Parathyroid adenoma (tissue), 2 donors: ENCODE measurements around the gene PBXIP1.

Experiments used
- H2AFZ ChIP-seq: fragments of 300-600 bp; sonication (generic); one replicate; pipeline ENCODE4 v1.7.0; 2017; ENCODE audit warnings: antibody characterized with exemption, mild to moderate bottlenecking
- H3K27ac ChIP-seq: fragments of 300-600 bp; sonication (generic); one replicate; pipeline ENCODE4 v1.7.0; 2017
- H3K27me3 ChIP-seq: fragments of 300-600 bp; sonication (generic); one replicate; pipeline ENCODE4 v1.7.0; 2017; ENCODE audit warnings: low read length; ENCODE audit not compliant: control insufficient read depth, insufficient read depth
- H3K36me3 ChIP-seq: fragments of 300-600 bp; sonication (generic); one replicate; pipeline ENCODE4 v1.7.0; 2017; ENCODE audit warnings: low read length; ENCODE audit not compliant: control insufficient read depth, insufficient read depth
- H3K4me1 ChIP-seq: fragments of 300-600 bp; sonication (generic); one replicate; pipeline ENCODE4 v1.7.0; 2017; ENCODE audit warnings: control low read depth
- H3K4me2 ChIP-seq: fragments of 300-600 bp; sonication (generic); one replicate; pipeline ENCODE4 v1.7.0; 2017; ENCODE audit warnings: low read length
- H3K4me3 ChIP-seq: fragments of 300-600 bp; sonication (generic); one replicate; pipeline ENCODE4 v1.7.0; 2017; ENCODE audit warnings: low read depth, low read length
- H3K79me2 ChIP-seq: fragments of 300-600 bp; sonication (generic); one replicate; pipeline ENCODE4 v1.7.0; 2017; ENCODE audit warnings: control low read depth
- H3K9ac ChIP-seq: fragments of 300-600 bp; sonication (generic); one replicate; pipeline ENCODE4 v1.7.0; 2017; ENCODE audit warnings: mild to moderate bottlenecking
- H3K9me3 ChIP-seq: fragments of 300-600 bp; sonication (generic); one replicate; pipeline ENCODE4 v1.7.0; 2017; ENCODE audit warnings: low read length; ENCODE audit not compliant: control insufficient read depth
- CTCF ChIP-seq: fragments of 300-600 bp; sonication (generic); IDR thresholded peaks from one replicate; pipeline ENCODE4 v1.7.0; 2017; ENCODE audit warnings: antibody characterized with exemption, mild to moderate bottlenecking
- donor health status: primary hyperparathyroidism.

PBXIP1 gene

GRCh38 chr1:154958036-154958435 is 2.1 kb upstream of the PBXIP1 start:
- TF ChIP-seq CTCF = no peak
- H3K9ac ChIP-seq = no peak overlapping the region
- H2AFZ ChIP-seq = no peak overlapping the region
- no peak overlapping the region for H3K4me3 ChIP-seq
- H3K27me3 ChIP-seq = no peaks in the 10 kb centered on the region
- H3K9me3 ChIP-seq = no peaks in the 10 kb centered on the region
- H3K4me1 ChIP-seq = peaks cover 17% of the 10 kb centered on the region
- H3K36me3 ChIP-seq = no peaks in the 10 kb centered on the region
- no peaks in the 10 kb centered on the region for H3K79me2 ChIP-seq
- no peak overlapping the region for H3K27ac ChIP-seq
- H3K4me2 ChIP-seq = no peak overlapping the region

- no peak for TF ChIP-seq CTCF
- Histone ChIP-seq H3K4me3 (no peak overlapping the region), H3K9me3 (no peaks in the 10 kb centered on the region), H3K27me3 (no peaks in the 10 kb centered on the region), H3K9ac (no peak overlapping the region), H3K79me2 (no peaks in the 10 kb centered on the region), H2AFZ (no peak overlapping the region), H3K4me1 (peaks cover 17% of the 10 kb centered on the region), H3K4me2 (no peak overlapping the region), H3K36me3 (no peaks in the 10 kb centered on the region), H3K27ac (no peak overlapping the region)
Measured at GRCh38 chr1:154957091-154957657, 1.3 kb upstream of the PBXIP1 start.

- H2AFZ ChIP-seq = no peak overlapping the region
- TF ChIP-seq CTCF = no peak
- peaks cover 17% of the 10 kb centered on the region for H3K4me1 ChIP-seq
- H3K36me3 ChIP-seq = no peaks in the 10 kb centered on the region
- H3K27ac ChIP-seq = no peak overlapping the region
- peak overlapping the region; percentile 85 for H3K4me2 ChIP-seq
- H3K27me3 ChIP-seq = no peaks in the 10 kb centered on the region
- peak overlapping the region; percentile 85 for H3K4me3 ChIP-seq
- no peak overlapping the region for H3K9ac ChIP-seq
- H3K79me2 ChIP-seq = no peaks in the 10 kb centered on the region
- no peaks in the 10 kb centered on the region for H3K9me3 ChIP-seq
Measured at GRCh38 chr1:154956544-154956941, 644 bp upstream of the PBXIP1 start.

- Histone ChIP-seq H3K36me3 (no peaks in the 10 kb centered on the region), H3K4me1 (peaks cover 13% of the 10 kb centered on the region), H3K27me3 (no peaks in the 10 kb centered on the region), H3K9me3 (no peaks in the 10 kb centered on the region), H3K27ac (peak overlapping the region; percentile 56), H3K4me2 (peak overlapping the region; percentile 85), H3K79me2 (no peaks in the 10 kb centered on the region), H3K4me3 (peak overlapping the region; percentile 85), H2AFZ (peak overlapping the region; percentile 73), H3K9ac (no peak overlapping the region)
- TF ChIP-seq CTCF = no peak
Measured at GRCh38 chr1:154955039-154955717, 721 bp downstream of the PBXIP1 start.

- H3K4me3 ChIP-seq = peak overlapping the region; percentile 85
- no peak overlapping the region for H3K27ac ChIP-seq
- H3K4me1 ChIP-seq = peaks cover 13% of the 10 kb centered on the region
- TF ChIP-seq CTCF = no peak
- no peaks in the 10 kb centered on the region for H3K36me3 ChIP-seq
- no peaks in the 10 kb centered on the region for H3K9me3 ChIP-seq
- H3K4me2 ChIP-seq = peak overlapping the region; percentile 85
- H3K27me3 ChIP-seq = no peaks in the 10 kb centered on the region
- no peak overlapping the region for H2AFZ ChIP-seq
- no peak overlapping the region for H3K9ac ChIP-seq
- no peaks in the 10 kb centered on the region for H3K79me2 ChIP-seq
Measured at GRCh38 chr1:154954541-154954940, 1.4 kb downstream of the PBXIP1 start.
